Measurements from ENCODE around the gene LOXL3. TPM values are rescaled to one million over a fixed set of nuclear protein-coding genes. Genes with fewer than 3 reads are reported as not detected.

LOXL3 gene
- polyA plus RNA-seq, 1 donor (not counting 4 experiments of a cell fraction or from before 2014, with no cell fraction given), result 0.21 TPM

DNA sequence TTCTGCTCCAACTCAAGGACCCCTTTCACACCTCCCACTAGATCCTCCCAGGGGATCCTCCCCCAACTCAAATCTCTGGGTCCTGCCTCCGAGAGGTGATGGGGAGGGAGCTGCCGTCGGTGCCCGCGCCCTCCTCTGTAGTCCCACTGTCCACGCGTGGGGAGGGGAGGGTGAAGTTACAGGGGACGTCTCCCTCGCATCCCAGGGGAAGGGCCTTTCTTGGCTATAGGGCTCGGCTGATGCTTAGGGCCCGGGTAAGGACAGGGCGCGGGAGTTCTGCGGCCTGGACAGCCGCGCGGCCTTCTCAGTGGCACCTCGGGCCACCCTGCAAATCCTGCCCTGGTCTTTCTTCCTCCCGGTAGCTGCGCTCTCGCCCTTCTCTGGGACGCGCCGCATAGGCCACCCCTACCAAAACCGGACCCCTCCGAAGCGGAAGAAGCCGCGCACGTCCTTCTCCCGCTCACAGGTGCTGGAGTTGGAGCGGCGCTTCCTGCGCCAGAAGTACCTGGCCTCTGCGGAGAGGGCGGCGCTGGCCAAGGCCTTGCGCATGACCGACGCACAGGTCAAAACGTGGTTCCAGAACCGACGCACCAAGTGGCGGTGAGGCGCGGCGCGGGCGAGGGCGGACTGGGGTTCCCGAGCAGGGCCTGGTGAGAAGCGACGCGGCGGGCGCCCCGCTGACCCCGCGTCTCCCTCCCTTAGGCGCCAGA lies 38.3 kb downstream of the LOXL3 start:
- Histone ChIP-seq H3K27ac (ENCODE audit: control insufficient read depth, insufficient read depth, low read length) (no peak overlapping the region), H4K20me1 (ENCODE audit: control insufficient read depth, extremely low read depth, insufficient read depth, low read length) (no peaks in the 10 kb centered on the region), H3K36me3 (ENCODE audit: control insufficient read depth in 2 of 2, extremely low read depth in 1 of 2, insufficient read depth in 2 of 2, low read length in 2 of 2) (no peaks in the 10 kb centered on the region), H3K4me2 (ENCODE audit: control insufficient read depth, extremely low read depth, insufficient read depth, low read depth, low read length) (no peak overlapping the region), H2AFZ (ENCODE audit: control insufficient read depth, low read length) (no peak overlapping the region), H3K27me3 (ENCODE audit: control insufficient read depth, extremely low read depth, insufficient read depth, low read length) (peaks cover 62% of the 10 kb centered on the region), H3K79me2 (ENCODE audit: control insufficient read depth, insufficient read depth, low read length) (no peaks in the 10 kb centered on the region), H3K4me1 (ENCODE audit: control insufficient read depth, extremely low read depth, insufficient read depth, low read length) (peaks cover 6% of the 10 kb centered on the region), H3K9ac (ENCODE audit: control insufficient read depth, extremely low read depth, insufficient read depth, low read length) (no peak overlapping the region), H3K9me1 (ENCODE audit: control insufficient read depth, extremely low read depth, insufficient read depth, low read length) (no peaks in the 10 kb centered on the region), H3K9me3 (ENCODE audit: control insufficient read depth, low read depth, low read length) (no peaks in the 10 kb centered on the region), H3K4me3 (ENCODE audit: control insufficient read depth in 2 of 3, extremely low read depth in 1 of 3, insufficient read depth in 2 of 3, low read depth in 1 of 3, low read length in 3 of 3) (no peak overlapping the region)
- DNase-seq (ENCODE audit: low read depth, low spot score) (no peak), FAIRE-seq (no peak)
- TF ChIP-seq, protein P1, sequence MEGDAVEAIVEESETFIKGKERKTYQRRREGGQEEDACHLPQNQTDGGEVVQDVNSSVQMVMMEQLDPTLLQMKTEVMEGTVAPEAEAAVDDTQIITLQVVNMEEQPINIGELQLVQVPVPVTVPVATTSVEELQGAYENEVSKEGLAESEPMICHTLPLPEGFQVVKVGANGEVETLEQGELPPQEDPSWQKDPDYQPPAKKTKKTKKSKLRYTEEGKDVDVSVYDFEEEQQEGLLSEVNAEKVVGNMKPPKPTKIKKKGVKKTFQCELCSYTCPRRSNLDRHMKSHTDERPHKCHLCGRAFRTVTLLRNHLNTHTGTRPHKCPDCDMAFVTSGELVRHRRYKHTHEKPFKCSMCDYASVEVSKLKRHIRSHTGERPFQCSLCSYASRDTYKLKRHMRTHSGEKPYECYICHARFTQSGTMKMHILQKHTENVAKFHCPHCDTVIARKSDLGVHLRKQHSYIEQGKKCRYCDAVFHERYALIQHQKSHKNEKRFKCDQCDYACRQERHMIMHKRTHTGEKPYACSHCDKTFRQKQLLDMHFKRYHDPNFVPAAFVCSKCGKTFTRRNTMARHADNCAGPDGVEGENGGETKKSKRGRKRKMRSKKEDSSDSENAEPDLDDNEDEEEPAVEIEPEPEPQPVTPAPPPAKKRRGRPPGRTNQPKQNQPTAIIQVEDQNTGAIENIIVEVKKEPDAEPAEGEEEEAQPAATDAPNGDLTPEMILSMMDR (optimal IDR thresholded peaks at IDR 0.05 in 1 of 3, IDR thresholded peaks at IDR 0.05 in 1 of 3, conservative IDR thresholded peaks at IDR 0.05 in 1 of 3; ENCODE audit: extremely low read depth in 1 of 3, insufficient read depth in 2 of 3, low read length in 3 of 3), result no peak
- TF ChIP-seq EZH2 (IDR thresholded peaks at IDR 0.05; ENCODE audit: low read length), result peak; percentile 83
- dilution Hi-C loops (cut with MboI; ENCODE audit: extremely low pct_ligation_motif_present, low sequenced_read_pairs), result no loop called here

DNA sequence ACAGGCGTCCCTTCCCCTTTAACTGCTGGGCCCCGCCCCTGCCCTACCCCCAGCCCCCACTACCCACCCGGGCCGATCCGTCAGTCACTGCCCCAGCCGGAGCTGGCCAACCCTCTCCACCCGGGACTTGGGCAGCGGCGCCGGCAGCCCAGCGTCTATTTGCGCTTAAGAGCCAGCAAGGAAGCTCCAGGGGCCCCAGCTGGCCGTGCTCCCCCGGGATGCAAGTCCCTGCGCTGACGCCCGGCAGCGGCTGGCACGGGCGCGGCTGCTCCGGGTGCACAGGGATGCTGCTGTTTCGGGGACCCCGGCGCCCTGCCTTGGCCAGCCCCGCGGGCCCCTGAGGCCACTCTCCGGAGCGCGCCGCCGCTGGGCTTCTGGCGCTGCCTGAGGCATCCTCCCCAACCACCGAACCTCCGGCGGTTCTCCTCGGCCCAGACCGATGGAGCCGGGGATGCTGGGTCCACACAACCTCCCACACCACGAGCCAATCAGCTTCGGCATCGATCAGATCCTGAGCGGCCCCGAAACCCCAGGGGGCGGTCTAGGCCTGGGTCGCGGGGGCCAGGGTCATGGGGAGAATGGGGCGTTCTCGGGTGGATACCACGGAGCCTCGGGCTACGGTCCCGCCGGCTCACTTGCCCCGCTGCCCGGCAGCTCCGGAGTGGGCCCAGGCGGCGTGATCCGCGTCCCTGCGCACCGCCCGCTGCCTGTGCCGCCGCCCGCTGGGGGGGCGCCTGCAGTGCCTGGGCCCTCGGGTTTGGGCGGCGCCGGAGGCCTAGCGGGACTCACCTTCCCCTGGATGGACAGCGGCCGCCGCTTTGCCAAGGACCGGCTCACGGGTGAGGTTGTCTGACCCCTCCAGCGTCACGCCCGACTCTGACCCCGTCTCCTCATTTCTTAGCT lies 39.1 kb downstream of the LOXL3 start, which contains the start of gene TLX2:
TLX2 (plus strand) TSS at position 83 of the 903 bp plus-strand sequence; CDS start at position 440, 357 bp downstream.
- H3K9me1 ChIP-seq (ENCODE audit: control insufficient read depth, extremely low read depth, insufficient read depth, low read length), result no peaks in the 10 kb centered on the region
- no peak within 1 kb of the TSS for H3K4me3 ChIP-seq (ENCODE audit: control insufficient read depth in 2 of 3, extremely low read depth in 1 of 3, insufficient read depth in 2 of 3, low read depth in 1 of 3, low read length in 3 of 3)
- H3K9me3 ChIP-seq (ENCODE audit: control insufficient read depth, low read depth, low read length), result no peaks in the 10 kb centered on the region
- H3K9ac ChIP-seq (ENCODE audit: control insufficient read depth, extremely low read depth, insufficient read depth, low read length), result no peak within 1 kb of the TSS
- peaks cover 62% of the 10 kb centered on the region for H3K27me3 ChIP-seq (ENCODE audit: control insufficient read depth, extremely low read depth, insufficient read depth, low read length)
- TF ChIP-seq EZH2 (IDR thresholded peaks at IDR 0.05; ENCODE audit: low read length), result no peak
- TF ChIP-seq, protein P1 (optimal IDR thresholded peaks at IDR 0.05 in 1 of 3, IDR thresholded peaks at IDR 0.05 in 1 of 3, conservative IDR thresholded peaks at IDR 0.05 in 1 of 3; ENCODE audit: extremely low read depth in 1 of 3, insufficient read depth in 2 of 3, low read length in 3 of 3), result no peak
- dilution Hi-C loops (cut with MboI; ENCODE audit: extremely low pct_ligation_motif_present, low sequenced_read_pairs), result no loop called here
- peak within 1 kb of the TSS; percentile 12 for H3K4me2 ChIP-seq (ENCODE audit: control insufficient read depth, extremely low read depth, insufficient read depth, low read depth, low read length)
- no peak within 1 kb of the TSS for H3K27ac ChIP-seq (ENCODE audit: control insufficient read depth, insufficient read depth, low read length)
- no peaks in the 10 kb centered on the region for H4K20me1 ChIP-seq (ENCODE audit: control insufficient read depth, extremely low read depth, insufficient read depth, low read length)
- H3K36me3 ChIP-seq (ENCODE audit: control insufficient read depth in 2 of 2, extremely low read depth in 1 of 2, insufficient read depth in 2 of 2, low read length in 2 of 2), result no peaks in the 10 kb centered on the region
- H3K4me1 ChIP-seq (ENCODE audit: control insufficient read depth, extremely low read depth, insufficient read depth, low read length), result peaks cover 6% of the 10 kb centered on the region
- H2AFZ ChIP-seq (ENCODE audit: control insufficient read depth, low read length), result no peak within 1 kb of the TSS
- DNase-seq (ENCODE audit: low read depth, low spot score) (no peak), FAIRE-seq (no peak)
- no peaks in the 10 kb centered on the region for H3K79me2 ChIP-seq (ENCODE audit: control insufficient read depth, insufficient read depth, low read length)

All from keratinocyte (primary cell).